Measurements from ENCODE around the gene ZSCAN16. TPM values are rescaled to one million over a fixed set of nuclear protein-coding genes. Genes with fewer than 3 reads are reported as not detected.

ZSCAN16 gene
- total RNA-seq, 2 experiments from 2014 or later = 7.6 to 8.6 TPM

DNA sequence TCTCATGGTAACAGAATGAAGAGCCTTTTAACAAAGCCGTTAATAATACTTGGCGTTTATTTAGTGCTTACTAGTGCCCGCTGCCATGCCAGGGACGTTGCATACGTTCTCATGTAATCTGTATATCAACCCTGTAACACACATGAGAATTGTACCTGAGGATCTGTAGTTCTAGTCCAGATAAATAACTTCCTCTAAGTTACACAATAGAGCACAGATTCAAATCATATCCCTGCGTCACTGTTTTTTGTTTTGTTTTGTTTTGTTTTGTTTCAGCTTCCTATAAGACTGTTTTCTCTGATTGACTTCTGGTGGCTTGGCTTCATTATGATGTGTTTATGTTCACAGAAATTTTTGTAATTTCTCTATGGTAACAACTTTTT is 553 bp downstream of the ZSCAN16 start:
- H3K4me1 ChIP-seq (ENCODE audit: insufficient read depth, low read length, poor library complexity, severe bottlenecking) = peaks cover 36% of the 10 kb centered on the region
- ChIA-PET CTCF (ENCODE audit: unreplicated experiment) (no interaction called here), POLR2A (interaction anchor here (0.6 to 4.5 kb wide), 9 partner anchors 9 to 980 kb away, joined by 3 to 64 read pairs (median 4); partner anchors contain the start of gene ZKSCAN8)
- H3K4me3 ChIP-seq (ENCODE audit: low read depth, low read length, poor library complexity, severe bottlenecking) = peak overlapping the region; percentile 73
- intact Hi-C loops (cut with micrococcal nuclease; ENCODE audit: unreplicated experiment) = loop anchor here (1.0 to 2.0 kb wide), 3 partner anchors 11 to 20 kb away; partner anchors contain the start of gene ZKSCAN8
- peaks cover 84% of the 10 kb centered on the region for H3K36me3 ChIP-seq (ENCODE audit: insufficient read depth, low read length)
- H3K27ac ChIP-seq (ENCODE audit: low read depth, low read length, poor library complexity, severe bottlenecking) = peak overlapping the region; percentile 48
- H3K9me2 ChIP-seq (ENCODE audit: insufficient read depth, low read length) = no peaks in the 10 kb centered on the region
- H3K4me2 ChIP-seq (ENCODE audit: low read length) = peak overlapping the region; percentile 90
- H3K79me2 ChIP-seq (ENCODE audit: insufficient read depth, low read depth, low read length) = peaks cover 69% of the 10 kb centered on the region
- TSS peak; percentile 71 for BruUV-seq (replicated peaks)
- peak overlapping the region; percentile 93; the same call in 1 of the 2 replicates for H2AFZ ChIP-seq (ENCODE audit: low read length)
- peaks cover 5% of the 10 kb centered on the region; the same call in 1 of the 2 replicates for H4K20me1 ChIP-seq (ENCODE audit: insufficient read depth, low read length)
- TF ChIP-seq EZH2phosphoT487 (IDR thresholded peaks at IDR 0.05; ENCODE audit: borderline replicate concordance, low read depth, low read length) = no peak
- TF ChIP-seq, protein P1, sequence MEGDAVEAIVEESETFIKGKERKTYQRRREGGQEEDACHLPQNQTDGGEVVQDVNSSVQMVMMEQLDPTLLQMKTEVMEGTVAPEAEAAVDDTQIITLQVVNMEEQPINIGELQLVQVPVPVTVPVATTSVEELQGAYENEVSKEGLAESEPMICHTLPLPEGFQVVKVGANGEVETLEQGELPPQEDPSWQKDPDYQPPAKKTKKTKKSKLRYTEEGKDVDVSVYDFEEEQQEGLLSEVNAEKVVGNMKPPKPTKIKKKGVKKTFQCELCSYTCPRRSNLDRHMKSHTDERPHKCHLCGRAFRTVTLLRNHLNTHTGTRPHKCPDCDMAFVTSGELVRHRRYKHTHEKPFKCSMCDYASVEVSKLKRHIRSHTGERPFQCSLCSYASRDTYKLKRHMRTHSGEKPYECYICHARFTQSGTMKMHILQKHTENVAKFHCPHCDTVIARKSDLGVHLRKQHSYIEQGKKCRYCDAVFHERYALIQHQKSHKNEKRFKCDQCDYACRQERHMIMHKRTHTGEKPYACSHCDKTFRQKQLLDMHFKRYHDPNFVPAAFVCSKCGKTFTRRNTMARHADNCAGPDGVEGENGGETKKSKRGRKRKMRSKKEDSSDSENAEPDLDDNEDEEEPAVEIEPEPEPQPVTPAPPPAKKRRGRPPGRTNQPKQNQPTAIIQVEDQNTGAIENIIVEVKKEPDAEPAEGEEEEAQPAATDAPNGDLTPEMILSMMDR (conservative IDR thresholded peaks at IDR 0.05; ENCODE audit: low read length) = no peak
- peak; percentile 10 for DNase-seq (ENCODE audit: low spot score)
- no peaks in the 10 kb centered on the region for H3K9me3 ChIP-seq (ENCODE audit: low read length)

DNA sequence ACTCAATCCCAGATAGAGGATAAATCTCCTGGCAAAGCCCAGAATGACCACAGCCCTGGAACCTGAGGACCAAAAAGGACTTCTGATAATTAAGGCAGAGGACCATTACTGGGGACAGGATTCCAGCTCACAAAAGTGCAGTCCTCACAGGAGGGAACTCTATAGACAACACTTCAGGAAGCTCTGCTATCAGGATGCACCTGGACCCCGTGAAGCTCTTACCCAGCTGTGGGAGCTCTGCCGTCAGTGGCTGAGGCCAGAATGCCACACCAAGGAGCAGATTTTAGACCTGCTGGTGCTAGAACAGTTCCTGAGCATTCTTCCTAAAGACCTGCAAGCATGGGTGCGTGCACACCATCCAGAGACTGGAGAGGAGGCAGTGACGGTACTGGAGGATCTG is 992 bp downstream of the ZSCAN16 start:
- Histone ChIP-seq H3K4me1 (ENCODE audit: insufficient read depth, low read length, poor library complexity, severe bottlenecking) (peaks cover 36% of the 10 kb centered on the region), H3K36me3 (ENCODE audit: insufficient read depth, low read length) (peaks cover 84% of the 10 kb centered on the region), H3K4me3 (ENCODE audit: low read depth, low read length, poor library complexity, severe bottlenecking) (peak overlapping the region; percentile 73), H3K27ac (ENCODE audit: low read depth, low read length, poor library complexity, severe bottlenecking) (peak overlapping the region; percentile 48), H3K4me2 (ENCODE audit: low read length) (peak overlapping the region; percentile 90), H3K9me3 (ENCODE audit: low read length) (no peaks in the 10 kb centered on the region), H3K9me2 (ENCODE audit: insufficient read depth, low read length) (no peaks in the 10 kb centered on the region), H2AFZ (ENCODE audit: low read length) (no peak overlapping the region), H3K79me2 (ENCODE audit: insufficient read depth, low read depth, low read length) (peaks cover 74% of the 10 kb centered on the region), H4K20me1 (ENCODE audit: insufficient read depth, low read length) (peaks cover 5% of the 10 kb centered on the region; the same call in 1 of the 2 replicates)
- peak; percentile 64 for DNase-seq (ENCODE audit: low spot score)
- no TSS peak for BruUV-seq (replicated peaks)
- intact Hi-C loops (cut with micrococcal nuclease; ENCODE audit: unreplicated experiment) = loop anchor here (2.0 kb wide), 1 partner anchor 21 kb away; no protein-coding TSS in a partner anchor
- CTCF ChIA-PET (ENCODE audit: unreplicated experiment) = no interaction called here
- no peak for TF ChIP-seq EZH2phosphoT487 (IDR thresholded peaks at IDR 0.05; ENCODE audit: borderline replicate concordance, low read depth, low read length)
- TF ChIP-seq, protein P1 (conservative IDR thresholded peaks at IDR 0.05; ENCODE audit: low read length) = no peak
- POLR2A ChIA-PET = interaction anchor here (0.6 to 4.5 kb wide), 7 partner anchors 10 to 979 kb away, joined by 3 to 64 read pairs (median 4); partner anchors contain the start of gene ZKSCAN8

DNA sequence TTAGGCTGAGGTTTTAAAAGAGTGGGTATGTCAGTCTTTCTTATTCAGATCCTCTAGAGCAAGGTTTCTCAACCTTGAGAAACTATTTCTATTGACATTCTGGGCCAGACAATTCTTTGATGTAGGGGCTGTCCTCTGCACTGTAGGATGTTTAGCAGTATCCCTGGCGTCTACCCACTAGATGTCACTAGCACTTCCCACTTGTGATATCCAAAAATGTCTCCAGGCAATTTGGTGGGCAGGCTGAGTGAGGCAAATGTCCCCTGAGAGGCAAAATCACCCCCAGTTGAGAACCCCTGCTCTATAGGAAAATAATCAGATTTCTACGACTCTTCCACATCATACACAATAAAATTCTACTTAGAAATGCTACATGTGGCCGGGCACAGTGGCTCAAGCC is 9.6 kb downstream of the ZSCAN16 start:
- TF ChIP-seq EZH2phosphoT487 (IDR thresholded peaks at IDR 0.05; ENCODE audit: borderline replicate concordance, low read depth, low read length) = no peak
- TF ChIP-seq, protein P1 (conservative IDR thresholded peaks at IDR 0.05; ENCODE audit: low read length) = peak; percentile 76
- peaks cover 4% of the 10 kb centered on the region; the same call in 1 of the 2 replicates for H4K20me1 ChIP-seq (ENCODE audit: insufficient read depth, low read length)
- no peaks in the 10 kb centered on the region for H3K9me2 ChIP-seq (ENCODE audit: insufficient read depth, low read length)
- no peak overlapping the region for H3K4me3 ChIP-seq (ENCODE audit: low read depth, low read length, poor library complexity, severe bottlenecking)
- ChIA-PET CTCF (ENCODE audit: unreplicated experiment) (no interaction called here), POLR2A (interaction anchor here (0.7 to 1.3 kb wide), 3 partner anchors 8 to 229 kb away, joined by 3 to 8 read pairs (median 5); partner anchors contain the start of gene ZKSCAN8)
- peak overlapping the region; percentile 39 for H3K4me2 ChIP-seq (ENCODE audit: low read length)
- peaks cover 50% of the 10 kb centered on the region for H3K36me3 ChIP-seq (ENCODE audit: insufficient read depth, low read length)
- DNase-seq (ENCODE audit: low spot score) = peak; percentile 55
- H2AFZ ChIP-seq (ENCODE audit: low read length) = no peak overlapping the region
- H3K79me2 ChIP-seq (ENCODE audit: insufficient read depth, low read depth, low read length) = peaks cover 76% of the 10 kb centered on the region
- peaks cover 42% of the 10 kb centered on the region for H3K4me1 ChIP-seq (ENCODE audit: insufficient read depth, low read length, poor library complexity, severe bottlenecking)
- no peaks in the 10 kb centered on the region for H3K9me3 ChIP-seq (ENCODE audit: low read length)
- H3K27ac ChIP-seq (ENCODE audit: low read depth, low read length, poor library complexity, severe bottlenecking) = no peak overlapping the region
- intact Hi-C loops (cut with micrococcal nuclease; ENCODE audit: unreplicated experiment) = no loop called here
- no TSS peak for BruUV-seq (replicated peaks)

Measured in OCI-LY7 (cell line).